ENCODE results near the gene BTG1. TPM values are rescaled to one million over a fixed set of nuclear protein-coding genes. Genes with fewer than 3 reads are reported as not detected.

Gene BTG1
- total and polyA plus RNA-seq, 2 of the 8 experiments (the other 6 are each of a cell fraction or from before 2014, with no cell fraction given): 17.1 to 32.7 TPM

DNA sequence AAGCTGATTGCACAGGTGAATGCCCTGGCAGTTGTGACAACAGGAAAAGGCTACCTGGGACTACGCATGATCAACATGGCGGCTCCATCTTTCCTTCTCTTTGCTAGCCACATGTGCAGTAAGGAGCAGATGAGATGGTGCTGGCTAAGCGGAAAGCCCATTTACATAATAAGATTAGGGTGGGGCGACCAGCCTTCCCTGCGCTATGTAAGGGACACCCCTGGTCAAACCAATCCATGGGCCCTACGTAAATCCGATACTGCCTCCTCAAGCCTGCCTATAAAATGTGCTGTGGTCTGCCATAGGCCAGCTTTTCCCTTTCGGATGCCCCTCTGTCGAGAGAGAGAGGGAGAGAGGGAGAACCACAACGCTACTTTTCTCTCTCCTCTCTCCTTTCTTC lies 31.0 kb upstream of the BTG1 start:
- H3K36me3 ChIP-seq (ENCODE audit: control insufficient read depth in 2 of 4, insufficient read depth in 4 of 4, low read length in 3 of 4): no peaks in the 10 kb centered on the region
- no peaks in the 10 kb centered on the region for H3K23me2 ChIP-seq (ENCODE audit: low read depth, low read length)
- H2AFZ ChIP-seq (ENCODE audit: low read length): no peak overlapping the region; the same call in 1 of the 2 replicates
- H3K4me1 ChIP-seq (replicated peaks in 1 of 4; ENCODE audit: control insufficient read depth in 3 of 4, insufficient read depth in 4 of 4, low read length in 3 of 4): peaks cover 0 to 5% (median 1%) of the 10 kb centered on the region in 4 experiments; a peak in 2 of 7 replicates
- no peak overlapping the region for H3K4me2 ChIP-seq (ENCODE audit: insufficient read depth in 1 of 2, low read depth in 2 of 2, low read length in 2 of 2)
- no peaks in the 10 kb centered on the region for H3K79me1 ChIP-seq (ENCODE audit: low read depth, low read length)
- H3K56ac ChIP-seq (replicated peaks; ENCODE audit: insufficient read length, low read depth, low read length): no peak overlapping the region
- ChIA-PET CTCF (ENCODE audit: partially characterized antibody) (interaction anchor here (1.2 kb wide), 1 partner anchor 393 kb away, joined by 3 read pairs; no protein-coding TSS in a partner anchor), POLR2A (ENCODE audit: partially characterized antibody) (no interaction called here)
- H2BK120ac ChIP-seq (replicated peaks; ENCODE audit: low read depth, low read length): no peak overlapping the region
- H2BK12ac ChIP-seq (ENCODE audit: low read depth, low read length): no peak overlapping the region
- no peak overlapping the region for H3K18ac ChIP-seq (ENCODE audit: extremely low read depth, low read length)
- H3K9me3 ChIP-seq (ENCODE audit: insufficient read depth in 2 of 2, low read depth in 1 of 2, low read length in 1 of 2): no peaks in the 10 kb centered on the region
- no peak overlapping the region for H2BK20ac ChIP-seq (ENCODE audit: low read length)
- H3K23ac ChIP-seq (ENCODE audit: insufficient read length): no peak overlapping the region
- H3K79me2 ChIP-seq (ENCODE audit: control insufficient read depth in 1 of 2, insufficient read depth in 2 of 2, low read length in 2 of 2): no peaks in the 10 kb centered on the region
- no peak overlapping the region for H3K27ac ChIP-seq (ENCODE audit: low read depth, low read length)
- 0 out of 2 replicates have a peak overlapping the region, but pooled peaks have one; percentile 39 for H2AK5ac ChIP-seq (ENCODE audit: low read depth, low read length)
- no peak overlapping the region for H3K4me3 ChIP-seq (ENCODE audit: extremely low read depth in 1 of 4, insufficient read depth in 2 of 4, low read depth in 3 of 4, low read length in 4 of 4)
- DNase-seq (ENCODE audit: low read depth in 1 of 2, low spot score in 2 of 2) (no peak), FAIRE-seq (no peak)
- no peaks in the 10 kb centered on the region for H3K27me3 ChIP-seq (replicated peaks in 1 of 4; ENCODE audit: control insufficient read depth in 3 of 4, extremely low read depth in 1 of 4, insufficient read depth in 3 of 4, low read length in 3 of 4)
- peak overlapping the region; percentile 64 for H4K91ac ChIP-seq (replicated peaks; ENCODE audit: insufficient read length, low read length)
- H3K14ac ChIP-seq (ENCODE audit: insufficient read length): no peak overlapping the region
- H4K20me1 ChIP-seq (replicated peaks in 1 of 2; ENCODE audit: control insufficient read depth in 1 of 2, insufficient read depth in 2 of 2, low read length in 2 of 2): no peaks in the 10 kb centered on the region
- no peak overlapping the region for H4K5ac ChIP-seq (ENCODE audit: insufficient read length, low read depth, low read length)
- no peak overlapping the region for H3K9ac ChIP-seq (replicated peaks in 1 of 4; ENCODE audit: extremely low read depth in 1 of 4, low read depth in 3 of 4, low read length in 3 of 4)
- 93% methylated on average over 9 of the region's 10 CpGs; no CpG with 5 or more reads in 1 of the 2 experiments for WGBS, 2 experiments (ENCODE audit: extremely low coverage in 1 of 2, insufficient coverage in 1 of 2, insufficient read length in 1 of 2, insufficient replicate concordance in 2 of 2, low coverage in 1 of 2, low lambda C conversion rate in 2 of 2, missing lambda C conversion rate in 1 of 2)
- H2BK15ac ChIP-seq (ENCODE audit: low read length): no peak overlapping the region
- H3K4ac ChIP-seq (replicated peaks; ENCODE audit: insufficient read length, low read depth, low read length): no peak overlapping the region
- H4K8ac ChIP-seq (ENCODE audit: extremely low read depth, insufficient read depth, low read length): no peak overlapping the region
- no peak overlapping the region for H2BK5ac ChIP-seq (ENCODE audit: low read depth, low read length)
- TF ChIP-seq TAF7 (optimal IDR thresholded peaks at IDR 0.05; ENCODE audit: borderline replicate concordance, low read depth, low read length) (no peak), SIX5 (IDR thresholded peaks at IDR 0.05; ENCODE audit: low read depth, low read length) (no peak), ASH2L (IDR thresholded peaks at IDR 0.05; ENCODE audit: low read length) (no peak), TAF1 (IDR thresholded peaks at IDR 0.05; ENCODE audit: low read depth, low read length) (no peak), GABPA (IDR thresholded peaks at IDR 0.05; ENCODE audit: borderline replicate concordance, insufficient read depth, low read length) (no peak), SIN3A (conservative IDR thresholded peaks at IDR 0.05 in 1 of 2, IDR thresholded peaks at IDR 0.05 in 1 of 2; ENCODE audit: low read depth in 1 of 2, low read length in 2 of 2) (no peak), ZNF274 (IDR thresholded peaks at IDR 0.05; ENCODE audit: borderline replicate concordance, extremely low read depth, low read length) (no peak), CREB1 (IDR thresholded peaks at IDR 0.05) (no peak), RFX5 (IDR thresholded peaks at IDR 0.05; ENCODE audit: borderline replicate concordance, low read depth, low read length) (no peak), EZH2 (IDR thresholded peaks at IDR 0.05; ENCODE audit: low read depth, low read length, severe bottlenecking) (no peak), JUN (IDR thresholded peaks at IDR 0.05; ENCODE audit: low read depth, low read length) (no peak), CHD1 (IDR thresholded peaks at IDR 0.05; ENCODE audit: low read depth, low read length) (no peak), CBX5 (IDR thresholded peaks at IDR 0.05; ENCODE audit: low read depth, low read length) (no peak), SUZ12 (IDR thresholded peaks at IDR 0.05; ENCODE audit: low read length) (no peak), POU5F1 (IDR thresholded peaks at IDR 0.05; ENCODE audit: low read depth, low read length) (no peak), BRCA1 (IDR thresholded peaks at IDR 0.05; ENCODE audit: low read depth, low read length) (no peak)
